Inflammatory macrophage treated with lipopolysaccharide for 1 hour (primary cell): Measurements from ENCODE around the gene CBX4.
A peak's percentile ranks its signal among the peaks of the same experiment; 100 is the strongest.
"Not testable (repeated sequence)": the region's sequence is repeated elsewhere in the genome, so short reads cannot be mapped to it uniquely, and the experiment has no call there.

ENCODE experiments used
- DNase-seq, 2 donors: peaks; one replicate each; pipeline ENCODE4 v3.0.0-alpha.2; 2020 to 2022

CBX4 gene

GRCh38 chr17:79859676-79860615 lies 20.7 kb upstream of the CBX4 start:
- DNase-seq = no peak

- no peak for DNase-seq
Observed at GRCh38 chr17:79857095-79857494, 17.9 kb upstream of the CBX4 start.

- DNase-seq = no peak
Observed at GRCh38 chr17:79855331-79856124, 16.3 kb upstream of the CBX4 start.

GRCh38 chr17:79854080-79855060 lies 15.1 kb upstream of the CBX4 start:
- DNase-seq = no peak

- not testable (repeated sequence) for DNase-seq
Observed at GRCh38 chr17:79853168-79853567, 13.9 kb upstream of the CBX4 start.

- DNase-seq = peak; percentile 81 to 87
Observed at GRCh38 chr17:79852748-79853147, 13.5 kb upstream of the CBX4 start.

GRCh38 chr17:79851461-79851817 lies 12.2 kb upstream of the CBX4 start:
- no peak for DNase-seq

- peak in 1 of 2 donors; percentile 66 for DNase-seq
Observed at GRCh38 chr17:79850571-79851460, 11.6 kb upstream of the CBX4 start.

GRCh38 chr17:79849953-79850352 lies 10.7 kb upstream of the CBX4 start:
- DNase-seq = no peak

- no peak for DNase-seq
Observed at GRCh38 chr17:79848370-79848766, 9.1 kb upstream of the CBX4 start.

- no peak for DNase-seq
Observed at GRCh38 chr17:79847698-79848369, 8.6 kb upstream of the CBX4 start.

GRCh38 chr17:79845601-79845949 lies 6.3 kb upstream of the CBX4 start:
- DNase-seq = peak; percentile 74 to 83

GRCh38 chr17:79844869-79845600 lies 5.8 kb upstream of the CBX4 start:
- no peak for DNase-seq

GRCh38 chr17:79843816-79844800 lies 4.9 kb upstream of the CBX4 start:
- DNase-seq = no peak

GRCh38 chr17:79843474-79843815 lies 4.2 kb upstream of the CBX4 start:
- no peak for DNase-seq

GRCh38 chr17:79842656-79843473 lies 3.6 kb upstream of the CBX4 start:
- no peak for DNase-seq

GRCh38 chr17:79842136-79842655 lies 3.0 kb upstream of the CBX4 start:
- no peak for DNase-seq
